ENCODE results near the gene AXIN1. TPM values are rescaled to one million over a fixed set of nuclear protein-coding genes. Genes with fewer than 3 reads are reported as not detected.

AXIN1 gene
- total and polyA plus RNA-seq, 9 of the 15 experiments (the other 6 are each of a cell fraction or from before 2014, with no cell fraction given), result 0.42 to 58.0 (median 25.9) TPM

- TF ChIP-seq CHD7 (IDR thresholded peaks at IDR 0.05; ENCODE audit: low read depth, low read length) (no peak), ZFP91 (CRISPR knock-in tag; IDR thresholded peaks at IDR 0.05) (no peak), GTF2E2 (tag; IDR thresholded peaks at IDR 0.05) (no peak), RBM15 (IDR thresholded peaks at IDR 0.05; ENCODE audit: insufficient read depth, low read length) (no peak), HDAC6 (IDR thresholded peaks at IDR 0.05; ENCODE audit: low read depth, low read length) (no peak)
Observed at GRCh38 chr16:314351-314750, 38.2 kb downstream of the AXIN1 start (continued).

All from K562 (cell line).